CD4-positive, alpha-beta T cell treated with Interleukin-10 for 1 hour (primary cell): ENCODE data around the gene PSENEN.

ENCODE experiments used
- DNase-seq: peaks from one replicate; pipeline ENCODE4 v3.0.0-alpha.2; 2020

PSENEN gene

GRCh38 chr19:35774274-35775045, 29.0 kb downstream of the PSENEN start:
- peak; percentile 6 for DNase-seq

- no peak for DNase-seq
These were observed 29.5 kb downstream of the PSENEN start for GRCh38 chr19:35775046-35775297.

- peak; percentile 99 for DNase-seq
These were observed 30.0 kb downstream of the PSENEN start, which contains the start of gene ARHGAP33 for GRCh38 chr19:35775298-35776101. ARHGAP33 (plus strand) TSS chr19:35775564; CDS start chr19:35775659, 95 bp downstream.

GRCh38 chr19:35776102-35776788, 30.8 kb downstream of the PSENEN start:
- no peak for DNase-seq

- DNase-seq = no peak
These were observed 31.8 kb downstream of the PSENEN start for GRCh38 chr19:35777086-35777841.

GRCh38 chr19:35777961-35778360, 32.5 kb downstream of the PSENEN start:
- DNase-seq = no peak

- DNase-seq = no peak
These were observed 33.6 kb downstream of the PSENEN start for GRCh38 chr19:35779033-35779432.

GRCh38 chr19:35780058-35780457, 34.6 kb downstream of the PSENEN start:
- DNase-seq = no peak

GRCh38 chr19:35780717-35781116, 35.3 kb downstream of the PSENEN start:
- no peak for DNase-seq

- no peak for DNase-seq
These were observed 36.2 kb downstream of the PSENEN start for GRCh38 chr19:35781650-35782049.

GRCh38 chr19:35782589-35782988, 37.1 kb downstream of the PSENEN start:
- no peak for DNase-seq

GRCh38 chr19:35783469-35784434, 38.3 kb downstream of the PSENEN start:
- DNase-seq = no peak

- no peak for DNase-seq
These were observed 39.3 kb downstream of the PSENEN start for GRCh38 chr19:35784503-35785338.

GRCh38 chr19:35785339-35785627, 39.8 kb downstream of the PSENEN start:
- no peak for DNase-seq

GRCh38 chr19:35786299-35787160, 41.1 kb downstream of the PSENEN start:
- DNase-seq = no peak

- DNase-seq = no peak
These were observed 41.9 kb downstream of the PSENEN start for GRCh38 chr19:35787227-35787799.

- DNase-seq = no peak
These were observed 42.9 kb downstream of the PSENEN start for GRCh38 chr19:35788205-35788960.

- no peak for DNase-seq
These were observed 43.9 kb downstream of the PSENEN start for GRCh38 chr19:35789195-35789977.
